Loucy (cell line): ENCODE results near the gene NHSL2.

Experiments
- H2AFZ ChIP-seq: fragments of 200-600 bp; sonication (generic); 2 replicates; pipeline ENCODE4 v1.6.0; 2016; ENCODE audit warnings: antibody characterized with exemption, mild to moderate bottlenecking, low read length, moderate library complexity
- H3F3A ChIP-seq: fragments of 200-600 bp; 2 replicates; pipeline ENCODE4 v1.6.0; 2016; ENCODE audit warnings: antibody characterized with exemption, low read depth, mild to moderate bottlenecking
- H3K27me3 ChIP-seq: fragments of 200-600 bp; sonication (generic); 2 replicates; pipeline ENCODE4 v1.6.1; 2014; ENCODE audit warnings: low read length, mild to moderate bottlenecking; ENCODE audit not compliant: insufficient read depth, poor library complexity, severe bottlenecking
- H3K36me3 ChIP-seq: fragments of 200-600 bp; sonication (generic); 2 replicates; pipeline ENCODE4 v1.6.1; 2016; ENCODE audit warnings: low read length; ENCODE audit not compliant: insufficient read depth
- H3K4me1 ChIP-seq: fragments of 200-600 bp; sonication (generic); 2 replicates; pipeline ENCODE4 v1.5.1; 2014; ENCODE audit warnings: low read length, mild to moderate bottlenecking; ENCODE audit not compliant: insufficient read depth, poor library complexity, severe bottlenecking
- H3K4me2 ChIP-seq: fragments of 200-600 bp; sonication (generic); 2 replicates; pipeline ENCODE4 v1.6.0; 2014; ENCODE audit warnings: antibody characterized with exemption, low read length, low read depth, mild to moderate bottlenecking; ENCODE audit not compliant: poor library complexity, severe bottlenecking
- H3K4me3 ChIP-seq: fragments of 200-600 bp; sonication (generic); 2 replicates; pipeline ENCODE4 v1.5.1; 2014; ENCODE audit warnings: low read length, mild to moderate bottlenecking, mixed read lengths; ENCODE audit not compliant: poor library complexity, severe bottlenecking
- H3K79me2 ChIP-seq: fragments of 200-600 bp; sonication (generic); 2 replicates; pipeline ENCODE4 v1.6.1; 2014; ENCODE audit warnings: low read length; ENCODE audit not compliant: insufficient read depth
- H3K9ac ChIP-seq: fragments of 200-600 bp; sonication (generic); 2 replicates; pipeline ENCODE4 v1.6.0; 2014; ENCODE audit warnings: mild to moderate bottlenecking, low read depth, low read length, moderate library complexity; ENCODE audit not compliant: poor library complexity, severe bottlenecking
- H3K9me2 ChIP-seq: fragments of 200-600 bp; sonication (generic); replicated peaks from 2 replicates; pipeline ENCODE4 v1.6.1; 2016; ENCODE audit warnings: low read depth, low read length, mixed read lengths
- H3K9me3 ChIP-seq: fragments of 200-600 bp; sonication (generic); 2 replicates; pipeline ENCODE4 v1.6.1; 2014; ENCODE audit warnings: mild to moderate bottlenecking, antibody characterized with exemption, low read length, low read depth; ENCODE audit not compliant: insufficient read depth
- H4K20me1 ChIP-seq: fragments of 200-600 bp; sonication (generic); 2 replicates; pipeline ENCODE4 v1.6.0; 2014; ENCODE audit warnings: antibody characterized with exemption, low read length, mild to moderate bottlenecking; ENCODE audit not compliant: insufficient read depth, poor library complexity, severe bottlenecking
- CTCF ChIP-seq: fragments of 200-600 bp; sonication (generic); conservative IDR thresholded peaks from 2 replicates; pipeline ENCODE4 v1.5.1; 2014; ENCODE audit warnings: mild to moderate bottlenecking, antibody characterized with exemption, low read length
- EZH2phosphoT487 ChIP-seq: fragments of 200-600 bp; IDR thresholded peaks from 2 replicates; pipeline ENCODE4 v1.6.1; 2018; ENCODE audit warnings: antibody characterized with exemption, mild to moderate bottlenecking, moderate library complexity, borderline replicate concordance

The NHSL2 gene

GRCh38 chrX:72079607-72080006 lies 169.0 kb downstream of the NHSL2 start:
- Histone ChIP-seq H4K20me1 (peaks cover 2% of the 10 kb centered on the region), H3K27me3 (no peaks in the 10 kb centered on the region), H3K36me3 (no peaks in the 10 kb centered on the region), H3K4me3 (peak overlapping the region; percentile 79), H2AFZ (no peak overlapping the region), H3K9me2 (no peaks in the 10 kb centered on the region), H3K9me3 (no peaks in the 10 kb centered on the region), H3K9ac (peak overlapping the region; percentile 94), H3K4me1 (peaks cover 80% of the 10 kb centered on the region), H3K4me2 (peak overlapping the region; percentile 92), H3K79me2 (peaks cover 60% of the 10 kb centered on the region), H3F3A (no peaks in the 10 kb centered on the region)
- TF ChIP-seq CTCF: no peak
- TF ChIP-seq EZH2phosphoT487: no peak

GRCh38 chrX:72080150-72080549 lies 169.5 kb downstream of the NHSL2 start:
- Histone ChIP-seq H3K4me2 (peak overlapping the region; percentile 92), H3K9me2 (no peaks in the 10 kb centered on the region), H3K9me3 (no peaks in the 10 kb centered on the region), H2AFZ (no peak overlapping the region), H3K4me3 (peak overlapping the region; percentile 79), H3K27me3 (no peaks in the 10 kb centered on the region), H4K20me1 (peaks cover 2% of the 10 kb centered on the region), H3K4me1 (peaks cover 82% of the 10 kb centered on the region), H3K79me2 (peaks cover 63% of the 10 kb centered on the region), H3K9ac (peak overlapping the region; percentile 94), H3K36me3 (no peaks in the 10 kb centered on the region), H3F3A (no peaks in the 10 kb centered on the region)
- TF ChIP-seq CTCF (no peak), EZH2phosphoT487 (no peak)

- Histone ChIP-seq H3K36me3 (no peaks in the 10 kb centered on the region), H3K9me2 (no peaks in the 10 kb centered on the region), H4K20me1 (peaks cover 2% of the 10 kb centered on the region), H3K4me1 (peaks cover 78% of the 10 kb centered on the region), H3K4me3 (peak overlapping the region; percentile 79), H3F3A (no peaks in the 10 kb centered on the region), H3K9me3 (no peaks in the 10 kb centered on the region), H3K9ac (peak overlapping the region; percentile 94), H3K79me2 (peaks cover 69% of the 10 kb centered on the region), H3K4me2 (peak overlapping the region; percentile 92), H2AFZ (no peak overlapping the region), H3K27me3 (no peaks in the 10 kb centered on the region)
- TF ChIP-seq EZH2phosphoT487 (no peak), CTCF (no peak)
These were observed 170.2 kb downstream of the NHSL2 start for GRCh38 chrX:72080800-72081199.
